OCI-LY3 (cell line): ENCODE data around the gene ADAMTSL4.

Source experiments
- H2AFZ ChIP-seq: fragments of 200-600, 300-600 bp; shearing (Covaris generic); 2 replicates; pipeline ENCODE4 v1.6.0; 2014; ENCODE audit warnings: antibody characterized with exemption, low read depth, low read length
- H3K27ac ChIP-seq: fragments of 200-600, 300-600 bp; sonication (generic); 2 replicates; pipeline ENCODE4 v1.5.1; 2014; ENCODE audit warnings: mild to moderate bottlenecking, low read length, moderate library complexity, mixed read lengths
- H3K27me3 ChIP-seq: fragments of 200-600, 300-600 bp; sonication (generic); 2 replicates; pipeline ENCODE4 v1.6.1; 2014; ENCODE audit warnings: low read depth, low read length, mixed read lengths
- H3K36me3 ChIP-seq: fragments of 200-600, 300-600 bp; sonication (generic); replicated peaks from 2 replicates; pipeline ENCODE3; 2014; ENCODE audit warnings: low read depth, low read length, mixed read lengths
- H3K4me1 ChIP-seq: fragments of 300-600, 200-600 bp; sonication (generic); 2 replicates; pipeline ENCODE4 v1.6.1; 2014; ENCODE audit warnings: low read length, mixed read lengths
- H3K4me2 ChIP-seq: fragments of 200-600, 300-600 bp; sonication (generic); 2 replicates; pipeline ENCODE4 v1.6.1; 2014; ENCODE audit warnings: low read length, mixed read lengths
- H3K4me3 ChIP-seq: fragments of 300-600, 200-600 bp; sonication (generic); 2 replicates; pipeline ENCODE4 v1.5.1; 2014; ENCODE audit warnings: antibody characterized with exemption, mild to moderate bottlenecking, low read length, moderate library complexity
- H3K79me2 ChIP-seq: fragments of 300-600, 200-600 bp; shearing (Covaris generic); 2 replicates; pipeline ENCODE4 v1.6.1; 2014; ENCODE audit warnings: mild to moderate bottlenecking, low read length, mixed read lengths
- H3K9ac ChIP-seq: fragments of 300-600, 200-600 bp; shearing (Covaris generic); 2 replicates; pipeline ENCODE4 v1.6.0; 2014; ENCODE audit warnings: mild to moderate bottlenecking, low read length, moderate library complexity
- H3K9me3 ChIP-seq: fragments of 200-600, 300-600 bp; shearing (Covaris generic); 2 replicates; pipeline ENCODE4 v1.6.1; 2014; ENCODE audit warnings: low read length, mixed read lengths; ENCODE audit not compliant: insufficient read depth
- H4K20me1 ChIP-seq: fragments of 200-600, 300-600 bp; sonication (generic); 2 replicates; pipeline ENCODE4 v1.6.1; 2016; ENCODE audit warnings: low read length, mixed read lengths; ENCODE audit not compliant: insufficient read depth
- EZH2phosphoT487 ChIP-seq: fragments of 200-600 bp; shearing (Covaris generic); IDR thresholded peaks from 2 replicates; pipeline ENCODE4 v1.6.1; 2018; ENCODE audit warnings: antibody characterized with exemption, mixed run types, low read depth
- TF ChIP-seq, protein P1 (sequence below): fragments of 200-600, 300-600 bp; sonication (generic); IDR thresholded peaks from 2 replicates; pipeline ENCODE4 v1.5.1; 2014; ENCODE audit warnings: antibody characterized with exemption, low read length, low read depth

The ADAMTSL4 gene

DNA sequence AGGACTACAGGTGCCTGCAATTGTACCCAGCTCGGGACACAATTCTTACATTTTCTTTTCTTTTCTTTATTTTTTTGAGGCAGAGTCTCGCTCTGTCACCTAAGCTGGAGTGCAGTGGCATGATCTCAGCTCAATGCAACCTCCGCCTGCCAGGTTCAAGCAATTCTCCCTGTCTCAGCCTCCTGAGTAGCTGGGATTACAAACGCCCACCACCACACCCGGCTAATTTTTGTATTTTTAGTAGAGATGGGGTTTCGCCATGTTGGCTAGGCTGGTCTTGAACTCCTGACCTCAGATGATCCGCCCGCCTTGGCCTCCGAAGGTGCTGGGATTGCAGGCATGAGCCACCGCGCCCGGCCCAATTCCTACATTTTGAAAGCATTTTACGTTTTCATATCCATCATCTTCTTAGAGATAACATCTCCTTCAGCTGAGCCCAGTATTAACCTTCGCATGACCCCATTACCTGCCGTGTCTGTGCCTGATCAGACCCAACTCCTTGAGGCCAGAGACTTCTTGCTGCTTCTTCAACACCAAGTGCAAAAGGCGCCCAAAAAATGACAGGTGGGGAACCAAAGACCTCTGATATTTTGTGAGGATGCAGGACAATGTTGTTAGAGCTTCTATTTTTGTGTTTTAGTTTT is 2.8 kb upstream of the ADAMTSL4 start:
- Histone ChIP-seq H3K36me3 (no peaks in the 10 kb centered on the region), H3K4me3 (no peak overlapping the region), H3K9ac (no peak overlapping the region), H4K20me1 (no peaks in the 10 kb centered on the region), H2AFZ (no peak overlapping the region), H3K27me3 (peaks cover 26% of the 10 kb centered on the region), H3K9me3 (no peaks in the 10 kb centered on the region), H3K4me2 (no peak overlapping the region), H3K4me1 (peaks cover 3% of the 10 kb centered on the region; the same call in 1 of the 2 replicates), H3K27ac (no peak overlapping the region), H3K79me2 (no peaks in the 10 kb centered on the region)
- no peak for TF ChIP-seq EZH2phosphoT487
- TF ChIP-seq, protein P1, sequence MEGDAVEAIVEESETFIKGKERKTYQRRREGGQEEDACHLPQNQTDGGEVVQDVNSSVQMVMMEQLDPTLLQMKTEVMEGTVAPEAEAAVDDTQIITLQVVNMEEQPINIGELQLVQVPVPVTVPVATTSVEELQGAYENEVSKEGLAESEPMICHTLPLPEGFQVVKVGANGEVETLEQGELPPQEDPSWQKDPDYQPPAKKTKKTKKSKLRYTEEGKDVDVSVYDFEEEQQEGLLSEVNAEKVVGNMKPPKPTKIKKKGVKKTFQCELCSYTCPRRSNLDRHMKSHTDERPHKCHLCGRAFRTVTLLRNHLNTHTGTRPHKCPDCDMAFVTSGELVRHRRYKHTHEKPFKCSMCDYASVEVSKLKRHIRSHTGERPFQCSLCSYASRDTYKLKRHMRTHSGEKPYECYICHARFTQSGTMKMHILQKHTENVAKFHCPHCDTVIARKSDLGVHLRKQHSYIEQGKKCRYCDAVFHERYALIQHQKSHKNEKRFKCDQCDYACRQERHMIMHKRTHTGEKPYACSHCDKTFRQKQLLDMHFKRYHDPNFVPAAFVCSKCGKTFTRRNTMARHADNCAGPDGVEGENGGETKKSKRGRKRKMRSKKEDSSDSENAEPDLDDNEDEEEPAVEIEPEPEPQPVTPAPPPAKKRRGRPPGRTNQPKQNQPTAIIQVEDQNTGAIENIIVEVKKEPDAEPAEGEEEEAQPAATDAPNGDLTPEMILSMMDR, result no peak

DNA sequence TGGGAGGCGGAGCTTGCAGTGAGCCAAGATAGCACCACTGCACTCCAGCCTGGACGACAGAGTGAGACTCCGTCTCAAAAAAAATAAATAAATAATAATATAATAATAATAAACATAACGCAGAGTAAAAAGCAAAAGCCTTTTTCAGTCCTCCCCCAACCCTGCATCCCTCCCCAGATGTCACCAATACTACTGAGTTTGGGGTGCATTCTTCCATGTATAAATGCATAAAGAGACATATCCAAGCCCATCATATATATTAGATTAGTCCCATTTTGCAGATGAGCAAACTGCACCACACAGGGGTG is 930 bp upstream of the ADAMTSL4 start:
- peak overlapping the region; percentile 78 for H2AFZ ChIP-seq
- H4K20me1 ChIP-seq, result no peaks in the 10 kb centered on the region
- H3K4me1 ChIP-seq, result peaks cover 11% of the 10 kb centered on the region
- no peak for TF ChIP-seq EZH2phosphoT487
- TF ChIP-seq, protein P1, result no peak
- H3K9ac ChIP-seq, result peak overlapping the region; percentile 58
- H3K4me2 ChIP-seq, result peak overlapping the region; percentile 98
- peaks cover 28% of the 10 kb centered on the region for H3K27me3 ChIP-seq
- no peak overlapping the region for H3K27ac ChIP-seq
- H3K79me2 ChIP-seq, result no peaks in the 10 kb centered on the region
- H3K4me3 ChIP-seq, result peak overlapping the region; percentile 84
- H3K36me3 ChIP-seq, result no peaks in the 10 kb centered on the region
- no peaks in the 10 kb centered on the region for H3K9me3 ChIP-seq

DNA sequence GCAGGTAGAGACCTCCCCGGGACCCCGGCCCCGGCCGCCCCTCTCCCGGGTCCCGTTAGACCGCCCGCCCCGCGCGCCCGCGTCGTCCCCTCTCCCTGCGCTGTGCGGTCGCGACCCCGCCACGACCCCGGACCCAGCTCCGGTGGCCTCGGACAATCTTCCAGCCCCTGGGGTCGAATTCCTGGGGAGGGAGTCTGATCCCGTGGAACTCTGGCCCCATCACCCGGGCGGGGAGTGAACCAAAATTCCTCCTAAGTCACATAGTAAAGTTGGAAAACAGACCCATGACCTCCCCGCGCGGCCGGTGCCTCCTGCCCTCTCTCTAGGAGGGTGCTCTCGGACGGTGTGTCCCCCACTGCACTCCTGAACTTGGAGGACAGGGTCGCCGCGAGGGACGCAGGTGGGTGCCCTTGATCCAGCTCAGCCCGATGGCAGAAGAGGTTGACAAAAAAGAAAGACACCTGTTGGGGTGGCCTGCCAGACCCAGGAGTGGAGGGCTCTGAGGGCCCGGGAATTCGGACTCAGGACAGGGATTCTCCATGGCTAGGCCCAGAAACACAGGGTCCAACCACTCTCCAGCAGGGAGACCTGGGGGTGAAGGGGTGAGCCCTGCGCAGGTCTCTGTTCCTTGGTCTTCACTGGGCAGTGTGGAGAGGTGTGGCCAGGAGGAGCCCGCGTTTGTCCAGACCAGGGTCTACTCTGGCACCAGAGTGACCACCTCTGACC is 451 bp downstream of the ADAMTSL4 start:
- H4K20me1 ChIP-seq, result no peaks in the 10 kb centered on the region
- peak overlapping the region; percentile 84 for H3K4me3 ChIP-seq
- no peak overlapping the region for H3K27ac ChIP-seq
- no peaks in the 10 kb centered on the region for H3K79me2 ChIP-seq
- H3K9ac ChIP-seq, result no peak overlapping the region
- H3K4me2 ChIP-seq, result peak overlapping the region; percentile 32; the same call in 1 of the 2 replicates
- peaks cover 23% of the 10 kb centered on the region for H3K27me3 ChIP-seq
- no peaks in the 10 kb centered on the region for H3K36me3 ChIP-seq
- no peak for TF ChIP-seq EZH2phosphoT487
- TF ChIP-seq, protein P1, result no peak
- H3K4me1 ChIP-seq, result peaks cover 11% of the 10 kb centered on the region
- no peaks in the 10 kb centered on the region for H3K9me3 ChIP-seq
- H2AFZ ChIP-seq, result no peak overlapping the region

DNA sequence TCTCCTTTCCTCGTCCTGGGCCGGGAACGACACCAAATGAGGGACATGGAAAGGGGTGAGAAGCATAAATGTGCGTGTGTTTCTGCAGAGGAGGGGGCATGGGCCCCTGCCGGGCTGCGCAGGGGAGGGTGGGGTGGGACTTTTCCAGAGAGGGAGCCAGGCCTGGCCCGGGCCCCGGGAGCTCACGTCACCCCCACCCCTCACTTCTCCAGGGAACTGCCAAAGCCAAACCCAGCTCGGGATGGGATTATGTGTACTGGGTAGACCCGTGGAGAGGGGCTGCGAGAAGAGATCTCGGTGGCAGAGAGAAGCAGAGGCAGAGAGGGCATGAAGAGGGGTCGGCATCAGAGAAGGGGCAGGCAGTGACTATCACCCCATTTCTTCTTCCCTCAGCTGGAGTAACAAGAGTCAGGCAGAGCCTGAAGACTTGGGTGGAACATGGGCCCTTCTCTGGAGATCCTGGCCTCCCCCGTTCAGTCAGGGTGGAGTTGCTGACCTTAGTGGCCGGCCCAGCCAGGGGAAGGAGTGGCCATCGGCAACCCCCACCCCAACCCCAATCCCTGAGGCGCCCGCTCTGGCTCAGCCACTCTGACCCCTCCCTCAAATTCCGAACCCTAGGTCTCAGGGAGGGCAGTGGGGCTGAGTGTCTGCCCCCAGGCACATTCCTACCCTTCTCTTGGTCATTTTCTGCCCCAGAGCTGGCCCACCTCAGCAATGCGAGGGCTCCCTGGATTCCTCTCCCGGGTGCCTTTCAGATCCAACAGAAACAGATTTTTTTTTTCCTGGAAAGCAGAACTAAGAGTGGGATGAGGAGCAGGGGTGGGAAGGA is 1.2 kb downstream of the ADAMTSL4 start:
- H3K4me2 ChIP-seq, result no peak overlapping the region
- TF ChIP-seq, protein P1, result no peak
- TF ChIP-seq EZH2phosphoT487, result no peak
- no peaks in the 10 kb centered on the region for H3K36me3 ChIP-seq
- no peak overlapping the region for H3K4me3 ChIP-seq
- no peaks in the 10 kb centered on the region for H3K9me3 ChIP-seq
- peaks cover 23% of the 10 kb centered on the region for H3K27me3 ChIP-seq
- no peak overlapping the region for H2AFZ ChIP-seq
- H3K4me1 ChIP-seq, result peaks cover 11% of the 10 kb centered on the region
- H3K27ac ChIP-seq, result no peak overlapping the region
- no peaks in the 10 kb centered on the region for H3K79me2 ChIP-seq
- H4K20me1 ChIP-seq, result no peaks in the 10 kb centered on the region
- H3K9ac ChIP-seq, result no peak overlapping the region
